K562 (cell line): Measurements from ENCODE around the gene MAP4. TPM values are rescaled to one million over a fixed set of nuclear protein-coding genes. Genes with fewer than 3 reads are reported as not detected.

Experiments
- CEBPB ChIP-seq: fragments of 450-650 bp; IDR thresholded peaks from 2 replicates; pipeline ENCODE4 v1.6.1; 2016; ENCODE audit warnings: missing genetic modification characterization, missing compliant biosample characterization
- ELK3 ChIP-seq: fragments of 450-650 bp; formaldehyde crosslinking; IDR thresholded peaks from 2 replicates; pipeline ENCODE4 v1.4.0; 2020; ENCODE audit warnings: mild to moderate bottlenecking
- EP300 ChIP-seq: IDR thresholded peaks from 2 replicates; pipeline ENCODE4 v1.6.1; 2012; ENCODE audit warnings: low read length, improper control_type of control experiment
- ESRRA ChIP-seq: fragments of 450-650 bp; IDR thresholded peaks from 2 replicates; pipeline ENCODE4 v1.6.1; 2014; ENCODE audit warnings: low read depth, mild to moderate bottlenecking, moderate library complexity, borderline replicate concordance
- FOXA3 ChIP-seq, 2 experiments: fragments of 450-650 bp in 1 of 2; sonication (generic) in 1 of 2; formaldehyde crosslinking; IDR thresholded peaks in 1 of 2; conservative IDR thresholded peaks in 1 of 2; 2 replicates each; pipeline versions ENCODE4 v1.4.0 to v1.8.0; 2020 to 2022; ENCODE audit warnings: mild to moderate bottlenecking in 2 of 2, missing genetic modification reagents in 1 of 2
- KLF6 ChIP-seq: fragments of 250-450 bp; sonication (Bioruptor Pico); IDR thresholded peaks from 2 replicates; pipeline ENCODE4 v1.4.0; 2020; ENCODE audit warnings: mild to moderate bottlenecking, moderate library complexity, borderline replicate concordance
- LARP7 ChIP-seq: fragments of 450-650 bp; IDR thresholded peaks from 2 replicates; pipeline ENCODE4 v1.6.1; 2016
- MITF ChIP-seq: IDR thresholded peaks from 2 replicates; pipeline ENCODE4 v1.6.1; 2014; ENCODE audit warnings: antibody characterized with exemption
- POLR2A ChIP-seq: fragments of 450-650 bp; conservative IDR thresholded peaks from 2 replicates; pipeline ENCODE4 v1.6.1; 2016
- RBM15 ChIP-seq: fragments of 200-400 bp; formaldehyde crosslinking; IDR thresholded peaks from 2 replicates; pipeline ENCODE4 v1.6.1; 2018; ENCODE audit warnings: mild to moderate bottlenecking, low read length, moderate library complexity; ENCODE audit not compliant: insufficient read depth
- SAP30 ChIP-seq: fragments of 200-600 bp; sonication (generic); IDR thresholded peaks from 2 replicates; pipeline ENCODE4 v1.6.1; 2012; ENCODE audit warnings: borderline replicate concordance, low read depth, mild to moderate bottlenecking, moderate library complexity, low read length, control low read depth, inconsistent platforms; ENCODE audit not compliant: insufficient read depth, poor library complexity, severe bottlenecking
- SIN3A ChIP-seq, 2 experiments: fragments of 150-350 bp in 1 of 2; IDR thresholded peaks; 2 replicates each; pipeline ENCODE4 v1.6.1; 2011 to 2016; ENCODE audit warnings: borderline replicate concordance in 2 of 2, low read depth in 2 of 2, low read length in 2 of 2, mild to moderate bottlenecking in 2 of 2, moderate library complexity in 2 of 2; ENCODE audit not compliant: control insufficient read depth in 1 of 2
- TSC22D4 ChIP-seq: fragments of 450-650 bp; IDR thresholded peaks from 2 replicates; pipeline ENCODE4 v1.6.1; 2016; ENCODE audit warnings: missing genetic modification characterization, missing biosample characterization, control low read depth
- ZC3H11A ChIP-seq: IDR thresholded peaks from 2 replicates; pipeline ENCODE4 v1.6.1; 2012; ENCODE audit warnings: low read depth, low read length, improper control_type of control experiment
- ZNF121 ChIP-seq: sonication (generic); formaldehyde crosslinking; conservative IDR thresholded peaks from 2 replicates; pipeline ENCODE4 v1.8.0; 2022; ENCODE audit warnings: missing genetic modification reagents
- ZNF174 ChIP-seq: fragments of 250-450 bp; sonication (Bioruptor Pico); IDR thresholded peaks from 2 replicates; pipeline ENCODE4 v1.4.0; 2020; ENCODE audit warnings: mild to moderate bottlenecking
- ZNF444 ChIP-seq: fragments of 250-450 bp; sonication (Bioruptor Pico); IDR thresholded peaks from 2 replicates; pipeline ENCODE4 v1.4.0; 2020; ENCODE audit warnings: mild to moderate bottlenecking, moderate library complexity
- polyA plus RNA-seq, 8 experiments: library from polyadenylated mRNA; depleted of rRNA in 4 of 8; stranded (reverse) in 5 of 8; unstranded in 3 of 8; fragments of >200 nt; fragmentation: Nextera tagmentation in 2 of 8; fragmentation: Illumina TruSeq in 1 of 8; extraction: Ambion mirVana in 2 of 8; extraction: Trizol in 1 of 8; gene quantifications; 2 replicates each; pipeline versions ENCODE4 v1.2.1 to v1.2.3, GENCODE V29; 2011 to 2014; ENCODE audit warnings: inconsistent platforms in 1 of 8, missing spikeins in 1 of 8
- total RNA-seq, 7 experiments: library from RNA; depleted of rRNA in 6 of 7; stranded (reverse); fragments of >200 nt in 6 of 7; fragmentation: Illumina TruSeq in 2 of 7; extraction: Trizol in 2 of 7; gene quantifications; 2 replicates each; pipeline versions ENCODE4 v1.2.1 to v1.2.3, GENCODE V29; 2011 to 2021; ENCODE audit warnings: low replicate concordance in 1 of 7
- TF ChIP-seq, protein P1 (sequence below): fragments of 200-800 bp; sonication (Bioruptor generic); IDR thresholded peaks from 2 replicates; pipeline ENCODE4 v1.6.1; 2016; ENCODE audit warnings: missing genetic modification characterization, missing compliant biosample characterization
- TF ChIP-seq, protein P2 (sequence below): fragments of 450-650 bp; formaldehyde crosslinking; IDR thresholded peaks from 2 replicates; pipeline ENCODE4 v1.4.0; 2022; ENCODE audit warnings: missing genetic modification characterization

The MAP4 gene
- total and polyA plus RNA-seq, 9 of the 15 experiments (the other 6 are each of a cell fraction or from before 2014, with no cell fraction given), result 13.3 to 141 (median 36.8) TPM

GRCh38 chr3:47849699-47850563 lies 166.3 kb downstream of the MAP4 start (continued):
- TF ChIP-seq, protein P1, sequence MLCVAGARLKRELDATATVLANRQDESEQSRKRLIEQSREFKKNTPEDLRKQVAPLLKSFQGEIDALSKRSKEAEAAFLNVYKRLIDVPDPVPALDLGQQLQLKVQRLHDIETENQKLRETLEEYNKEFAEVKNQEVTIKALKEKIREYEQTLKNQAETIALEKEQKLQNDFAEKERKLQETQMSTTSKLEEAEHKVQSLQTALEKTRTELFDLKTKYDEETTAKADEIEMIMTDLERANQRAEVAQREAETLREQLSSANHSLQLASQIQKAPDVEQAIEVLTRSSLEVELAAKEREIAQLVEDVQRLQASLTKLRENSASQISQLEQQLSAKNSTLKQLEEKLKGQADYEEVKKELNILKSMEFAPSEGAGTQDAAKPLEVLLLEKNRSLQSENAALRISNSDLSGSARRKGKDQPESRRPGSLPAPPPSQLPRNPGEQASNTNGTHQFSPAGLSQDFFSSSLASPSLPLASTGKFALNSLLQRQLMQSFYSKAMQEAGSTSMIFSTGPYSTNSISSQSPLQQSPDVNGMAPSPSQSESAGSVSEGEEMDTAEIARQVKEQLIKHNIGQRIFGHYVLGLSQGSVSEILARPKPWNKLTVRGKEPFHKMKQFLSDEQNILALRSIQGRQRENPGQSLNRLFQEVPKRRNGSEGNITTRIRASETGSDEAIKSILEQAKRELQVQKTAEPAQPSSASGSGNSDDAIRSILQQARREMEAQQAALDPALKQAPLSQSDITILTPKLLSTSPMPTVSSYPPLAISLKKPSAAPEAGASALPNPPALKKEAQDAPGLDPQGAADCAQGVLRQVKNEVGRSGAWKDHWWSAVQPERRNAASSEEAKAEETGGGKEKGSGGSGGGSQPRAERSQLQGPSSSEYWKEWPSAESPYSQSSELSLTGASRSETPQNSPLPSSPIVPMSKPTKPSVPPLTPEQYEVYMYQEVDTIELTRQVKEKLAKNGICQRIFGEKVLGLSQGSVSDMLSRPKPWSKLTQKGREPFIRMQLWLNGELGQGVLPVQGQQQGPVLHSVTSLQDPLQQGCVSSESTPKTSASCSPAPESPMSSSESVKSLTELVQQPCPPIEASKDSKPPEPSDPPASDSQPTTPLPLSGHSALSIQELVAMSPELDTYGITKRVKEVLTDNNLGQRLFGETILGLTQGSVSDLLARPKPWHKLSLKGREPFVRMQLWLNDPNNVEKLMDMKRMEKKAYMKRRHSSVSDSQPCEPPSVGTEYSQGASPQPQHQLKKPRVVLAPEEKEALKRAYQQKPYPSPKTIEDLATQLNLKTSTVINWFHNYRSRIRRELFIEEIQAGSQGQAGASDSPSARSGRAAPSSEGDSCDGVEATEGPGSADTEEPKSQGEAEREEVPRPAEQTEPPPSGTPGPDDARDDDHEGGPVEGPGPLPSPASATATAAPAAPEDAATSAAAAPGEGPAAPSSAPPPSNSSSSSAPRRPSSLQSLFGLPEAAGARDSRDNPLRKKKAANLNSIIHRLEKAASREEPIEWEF (CRISPR knock-in tag), result no peak
- TF ChIP-seq ZC3H11A (no peak), SAP30 (no peak), LARP7 (no peak), POLR2A (no peak), TSC22D4 (tag) (no peak), EP300 (no peak), SIN3A (IDR thresholded peaks at IDR 0.05; ENCODE audit: borderline replicate concordance in 2 of 2, control insufficient read depth in 1 of 2, low read depth in 2 of 2, low read length in 2 of 2) (0 out of 4 replicates have a peak, but pooled peaks of 1 of the 2 experiments have one; percentile 38), ELK3 (no peak), ESRRA (no peak), KLF6 (CRISPR knock-in tag) (no peak), ZNF174 (CRISPR knock-in tag) (no peak), CEBPB (tag) (no peak), RBM15 (no peak), MITF (no peak), ZNF444 (CRISPR knock-in tag) (no peak), ZNF121 (no peak), FOXA3 (CRISPR knock-in tag; conservative IDR thresholded peaks at IDR 0.05 in 1 of 2, IDR thresholded peaks at IDR 0.05 in 1 of 2) (no peak)
- TF ChIP-seq, protein P2, sequence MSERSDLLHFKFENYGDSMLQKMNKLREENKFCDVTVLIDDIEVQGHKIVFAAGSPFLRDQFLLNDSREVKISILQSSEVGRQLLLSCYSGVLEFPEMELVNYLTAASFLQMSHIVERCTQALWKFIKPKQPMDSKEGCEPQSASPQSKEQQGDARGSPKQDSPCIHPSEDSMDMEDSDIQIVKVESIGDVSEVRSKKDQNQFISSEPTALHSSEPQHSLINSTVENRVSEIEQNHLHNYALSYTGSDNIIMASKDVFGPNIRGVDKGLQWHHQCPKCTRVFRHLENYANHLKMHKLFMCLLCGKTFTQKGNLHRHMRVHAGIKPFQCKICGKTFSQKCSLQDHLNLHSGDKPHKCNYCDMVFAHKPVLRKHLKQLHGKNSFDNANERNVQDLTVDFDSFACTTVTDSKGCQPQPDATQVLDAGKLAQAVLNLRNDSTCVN (CRISPR knock-in tag), result no peak
